Measurements from ENCODE around the gene GALC.
A peak's percentile ranks its signal among the peaks of the same experiment; 100 is the strongest.
"Not testable (repeated sequence)": the region's sequence is repeated elsewhere in the genome, so short reads cannot be mapped to it uniquely, and the experiment has no call there.

The GALC gene

DNA sequence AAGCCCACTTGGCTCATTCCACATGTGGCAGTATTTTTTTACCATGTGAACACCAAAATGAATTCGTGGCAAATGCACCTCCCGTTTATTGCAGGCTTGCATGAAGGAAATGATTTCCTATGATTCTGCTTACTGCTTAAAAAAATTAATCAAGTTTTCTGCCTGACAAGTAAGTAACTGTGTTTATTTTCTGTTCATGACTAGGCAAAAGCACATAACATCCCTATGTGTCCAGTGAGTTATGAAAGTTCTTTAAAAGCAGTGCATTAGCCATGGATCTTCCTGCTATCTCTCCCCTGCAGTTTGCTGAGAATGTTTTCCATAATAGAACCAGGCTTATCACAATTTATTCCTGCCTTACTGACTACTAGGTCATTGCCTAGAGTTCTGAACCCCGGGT lies 32.3 kb upstream of the GALC start:
- H3K36me3 ChIP-seq: no peaks in the 10 kb centered on the region
- H3K27me3 ChIP-seq: no peaks in the 10 kb centered on the region
- no peaks in the 10 kb centered on the region for H3K9me3 ChIP-seq
- no peak overlapping the region for H3K27ac ChIP-seq
- H3K4me3 ChIP-seq (ENCODE audit: low read depth in 1 of 2, low read length in 1 of 2): no peak overlapping the region
- H3K4me1 ChIP-seq (ENCODE audit: control insufficient read depth in 1 of 2, insufficient read depth in 1 of 2, low read depth in 1 of 2, low read length in 1 of 2): no peaks in the 10 kb centered on the region
- TF ChIP-seq, protein P1, sequence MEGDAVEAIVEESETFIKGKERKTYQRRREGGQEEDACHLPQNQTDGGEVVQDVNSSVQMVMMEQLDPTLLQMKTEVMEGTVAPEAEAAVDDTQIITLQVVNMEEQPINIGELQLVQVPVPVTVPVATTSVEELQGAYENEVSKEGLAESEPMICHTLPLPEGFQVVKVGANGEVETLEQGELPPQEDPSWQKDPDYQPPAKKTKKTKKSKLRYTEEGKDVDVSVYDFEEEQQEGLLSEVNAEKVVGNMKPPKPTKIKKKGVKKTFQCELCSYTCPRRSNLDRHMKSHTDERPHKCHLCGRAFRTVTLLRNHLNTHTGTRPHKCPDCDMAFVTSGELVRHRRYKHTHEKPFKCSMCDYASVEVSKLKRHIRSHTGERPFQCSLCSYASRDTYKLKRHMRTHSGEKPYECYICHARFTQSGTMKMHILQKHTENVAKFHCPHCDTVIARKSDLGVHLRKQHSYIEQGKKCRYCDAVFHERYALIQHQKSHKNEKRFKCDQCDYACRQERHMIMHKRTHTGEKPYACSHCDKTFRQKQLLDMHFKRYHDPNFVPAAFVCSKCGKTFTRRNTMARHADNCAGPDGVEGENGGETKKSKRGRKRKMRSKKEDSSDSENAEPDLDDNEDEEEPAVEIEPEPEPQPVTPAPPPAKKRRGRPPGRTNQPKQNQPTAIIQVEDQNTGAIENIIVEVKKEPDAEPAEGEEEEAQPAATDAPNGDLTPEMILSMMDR (IDR thresholded peaks at IDR 0.05): no peak

DNA sequence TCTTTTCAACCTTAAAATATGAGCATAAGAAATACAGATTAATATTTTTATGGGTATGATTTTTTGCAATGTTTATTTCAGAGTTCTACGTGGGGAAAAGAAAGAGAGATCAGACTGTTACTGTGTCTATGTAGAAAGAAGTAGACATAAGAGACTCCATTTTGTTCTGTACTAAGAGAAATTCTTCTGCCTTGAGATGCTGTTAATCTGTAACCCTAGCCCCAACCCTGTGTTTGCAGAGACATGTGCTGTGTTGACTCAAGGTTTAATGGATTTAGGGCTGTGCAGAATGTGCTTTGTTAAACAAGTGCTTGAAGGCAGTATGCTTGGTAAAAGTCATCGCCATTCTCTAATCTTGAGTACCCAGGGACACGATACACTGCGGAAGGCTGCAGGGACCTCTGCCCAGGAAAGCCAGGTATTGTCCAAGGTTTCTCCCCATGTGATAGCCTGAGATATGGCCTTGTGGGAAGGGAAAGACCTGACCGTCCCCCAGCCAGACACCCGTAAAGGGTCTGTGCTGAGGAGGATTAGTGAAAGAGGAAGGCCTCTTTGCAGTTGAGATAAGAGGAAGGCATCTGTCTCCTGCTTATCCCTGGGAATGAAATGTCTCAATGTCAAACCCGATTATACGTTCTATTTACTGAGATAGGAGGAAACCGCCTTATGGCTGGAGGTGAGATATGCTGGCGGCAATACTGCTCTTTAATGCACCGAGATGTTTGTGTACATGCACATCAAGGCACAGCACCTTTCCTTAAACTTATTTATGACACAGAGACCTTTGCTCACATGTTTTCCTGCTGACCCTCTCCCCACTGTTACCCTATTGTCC lies 31.5 kb upstream of the GALC start:
- H3K27me3 ChIP-seq; H3K4me3 ChIP-seq (ENCODE audit: low read depth in 1 of 2, low read length in 1 of 2); H3K9me3 ChIP-seq; H3K4me1 ChIP-seq (ENCODE audit: control insufficient read depth in 1 of 2, insufficient read depth in 1 of 2, low read depth in 1 of 2, low read length in 1 of 2); H3K36me3 ChIP-seq; H3K27ac ChIP-seq: not testable (repeated sequence)

GRCh38 chr14:88023658-88024187 lies 30.7 kb upstream of the GALC start:
- no peaks in the 10 kb centered on the region for H3K9me3 ChIP-seq
- H3K27ac ChIP-seq: no peak overlapping the region
- no peaks in the 10 kb centered on the region for H3K27me3 ChIP-seq
- H3K4me1 ChIP-seq (ENCODE audit: control insufficient read depth in 1 of 2, insufficient read depth in 1 of 2, low read depth in 1 of 2, low read length in 1 of 2): no peaks in the 10 kb centered on the region
- H3K4me3 ChIP-seq (ENCODE audit: low read depth in 1 of 2, low read length in 1 of 2): no peak overlapping the region
- TF ChIP-seq, protein P1 (IDR thresholded peaks at IDR 0.05): no peak
- H3K36me3 ChIP-seq: no peaks in the 10 kb centered on the region

GRCh38 chr14:88017535-88017934 lies 24.6 kb upstream of the GALC start:
- H3K4me1 ChIP-seq (ENCODE audit: control insufficient read depth in 1 of 2, insufficient read depth in 1 of 2, low read depth in 1 of 2, low read length in 1 of 2): peaks cover 8 to 10% of the 10 kb centered on the region in 2 experiments
- H3K27ac ChIP-seq: no peak overlapping the region
- H3K4me3 ChIP-seq (ENCODE audit: low read depth in 1 of 2, low read length in 1 of 2): no peak overlapping the region
- TF ChIP-seq, protein P1 (IDR thresholded peaks at IDR 0.05): no peak
- H3K27me3 ChIP-seq: no peaks in the 10 kb centered on the region
- no peaks in the 10 kb centered on the region for H3K9me3 ChIP-seq
- peaks cover 10% of the 10 kb centered on the region for H3K36me3 ChIP-seq

GRCh38 chr14:88016768-88017167 lies 23.8 kb upstream of the GALC start:
- Histone ChIP-seq H3K27me3 (no peaks in the 10 kb centered on the region), H3K27ac (no peak overlapping the region), H3K36me3 (peaks cover 12% of the 10 kb centered on the region), H3K9me3 (no peaks in the 10 kb centered on the region), H3K4me3 (ENCODE audit: low read depth in 1 of 2, low read length in 1 of 2) (no peak overlapping the region), H3K4me1 (ENCODE audit: control insufficient read depth in 1 of 2, insufficient read depth in 1 of 2, low read depth in 1 of 2, low read length in 1 of 2) (peaks cover 8 to 10% of the 10 kb centered on the region in 2 experiments)
- TF ChIP-seq, protein P1 (IDR thresholded peaks at IDR 0.05): no peak

- TF ChIP-seq, protein P1 (IDR thresholded peaks at IDR 0.05): peak; percentile 88
- H3K36me3 ChIP-seq: peaks cover 30% of the 10 kb centered on the region
- H3K27ac ChIP-seq: peak overlapping the region; percentile 53
- H3K4me3 ChIP-seq (ENCODE audit: low read depth in 1 of 2, low read length in 1 of 2): no peak overlapping the region
- H3K4me1 ChIP-seq (ENCODE audit: control insufficient read depth in 1 of 2, insufficient read depth in 1 of 2, low read depth in 1 of 2, low read length in 1 of 2): peaks cover 8 to 25% of the 10 kb centered on the region in 2 experiments
- no peaks in the 10 kb centered on the region for H3K9me3 ChIP-seq
- no peaks in the 10 kb centered on the region for H3K27me3 ChIP-seq
These were observed 20.9 kb upstream of the GALC start for GRCh38 chr14:88013750-88014349.

Measured in neutrophil (primary cell).